Measurements from ENCODE around the gene RECQL5.
"Not testable (repeated sequence)": the region's sequence is repeated elsewhere in the genome, so short reads cannot be mapped to it uniquely, and the experiment has no call there.

The RECQL5 gene

DNA sequence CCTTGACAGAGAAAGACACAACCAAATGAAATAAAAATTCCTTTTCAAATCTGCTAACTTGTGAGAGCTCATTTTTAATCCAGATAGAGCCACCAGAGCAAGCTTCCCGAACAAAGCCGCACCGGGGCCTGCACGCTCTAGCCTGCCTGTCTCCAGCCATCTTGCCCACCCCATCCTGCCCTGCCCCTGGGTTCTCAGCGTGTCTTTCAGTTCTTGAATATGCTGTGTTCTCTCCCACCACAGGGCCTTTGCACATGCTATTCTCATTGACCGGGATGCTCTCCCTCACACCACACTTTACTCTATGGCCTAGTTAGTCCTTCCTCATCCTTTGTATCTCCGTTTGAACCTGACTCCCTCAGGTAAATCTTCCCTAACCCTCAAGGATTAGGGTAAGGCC, 19.0 kb downstream of the RECQL5 start:
- DNase-seq (ENCODE audit: low read depth): no peak

DNA sequence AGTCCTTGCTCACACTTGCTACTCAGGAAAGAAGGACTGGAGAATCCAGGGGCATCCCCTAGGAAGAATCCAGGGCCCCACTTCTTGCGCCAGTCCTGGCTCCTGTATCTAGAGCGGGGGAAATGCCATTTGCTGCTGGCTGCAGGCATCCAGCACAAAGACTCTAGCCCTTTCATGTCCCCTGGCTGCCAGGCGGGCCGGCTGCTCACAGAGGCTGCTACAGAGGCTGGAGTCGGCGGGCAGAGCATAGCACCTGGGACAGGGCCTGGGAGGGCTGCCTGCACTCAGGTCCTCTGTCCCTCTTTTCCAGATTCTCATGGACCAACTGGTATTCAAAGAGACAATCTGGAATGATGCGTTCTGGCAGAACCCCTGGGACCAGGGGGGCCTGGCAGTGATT, 19.9 kb downstream of the RECQL5 start:
- no peak for DNase-seq (ENCODE audit: low read depth)

DNA sequence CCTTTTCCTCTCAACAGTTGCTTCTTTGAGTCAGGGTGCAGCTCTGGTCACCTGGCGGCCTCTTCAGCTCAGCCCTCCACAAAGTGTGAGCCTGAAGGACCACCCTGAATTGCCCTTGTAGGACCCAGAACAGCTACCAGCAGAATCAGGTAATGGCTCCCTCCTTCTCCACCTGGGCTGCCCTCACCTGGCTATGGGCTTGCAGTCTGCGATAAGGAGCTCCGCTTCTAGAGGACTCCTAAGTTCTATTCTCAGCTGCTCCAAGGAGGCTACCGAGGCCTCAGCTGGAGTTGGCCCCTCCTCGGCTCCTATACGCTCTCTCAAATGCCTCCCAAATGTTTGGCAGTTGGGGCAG, 20.3 kb downstream of the RECQL5 start:
- DNase-seq (ENCODE audit: low read depth): no peak

DNA sequence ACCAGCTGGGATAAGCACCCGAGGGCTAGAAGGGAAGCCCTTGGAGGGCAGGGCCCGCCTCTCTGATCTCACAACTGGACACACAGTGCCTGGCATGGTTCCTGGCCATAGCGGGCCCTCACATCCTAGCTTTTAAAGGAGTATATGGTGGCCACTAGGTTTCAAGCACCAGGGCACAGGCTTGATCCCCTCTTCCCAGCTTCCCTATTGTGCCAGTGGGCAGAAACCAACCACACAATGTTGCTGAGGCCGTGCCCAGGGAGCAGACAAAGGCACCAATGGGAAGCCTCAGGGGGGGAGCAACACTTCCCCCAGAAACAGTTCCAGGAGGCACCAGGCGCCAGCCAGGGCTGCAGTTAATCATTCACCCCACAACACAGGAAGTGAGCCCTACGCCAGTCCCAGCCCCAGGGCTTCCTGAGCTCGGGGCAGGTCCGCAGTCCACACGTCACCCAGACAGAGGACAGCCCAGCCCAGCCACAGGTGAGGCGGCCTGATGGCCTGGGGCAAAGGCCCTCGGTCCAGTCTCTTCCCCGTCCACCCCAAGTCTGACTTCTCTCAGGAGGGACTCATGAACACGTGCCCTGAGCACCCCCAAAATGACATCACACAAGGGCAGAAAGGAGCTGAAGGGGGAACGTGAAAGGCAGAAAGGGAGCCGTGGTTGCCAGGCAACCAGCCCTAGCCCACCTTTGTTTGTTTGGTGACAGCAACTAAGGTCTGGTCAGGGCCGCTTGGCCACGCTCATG, 20.9 kb downstream of the RECQL5 start:
- no peak for DNase-seq (ENCODE audit: low read depth)

DNA sequence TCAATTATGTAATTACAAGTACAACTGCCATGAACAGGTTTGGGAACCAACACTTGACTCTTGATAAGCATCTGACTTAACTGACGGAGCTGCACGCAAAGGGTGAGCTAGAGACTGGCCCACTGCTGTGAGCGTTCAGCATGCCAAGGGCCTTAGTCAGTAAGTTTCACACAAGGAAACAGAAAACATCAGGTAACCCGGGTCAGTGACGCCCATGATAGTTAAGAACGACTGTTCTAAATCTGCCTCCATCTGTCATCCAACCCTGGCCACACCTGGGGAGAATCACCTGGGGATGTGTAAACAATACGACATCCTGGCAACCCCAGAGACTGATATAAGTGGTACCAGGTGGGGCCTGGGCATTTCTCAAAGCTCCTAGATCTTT, 21.5 kb downstream of the RECQL5 start:
- no peak for DNase-seq (ENCODE audit: low read depth)

DNA sequence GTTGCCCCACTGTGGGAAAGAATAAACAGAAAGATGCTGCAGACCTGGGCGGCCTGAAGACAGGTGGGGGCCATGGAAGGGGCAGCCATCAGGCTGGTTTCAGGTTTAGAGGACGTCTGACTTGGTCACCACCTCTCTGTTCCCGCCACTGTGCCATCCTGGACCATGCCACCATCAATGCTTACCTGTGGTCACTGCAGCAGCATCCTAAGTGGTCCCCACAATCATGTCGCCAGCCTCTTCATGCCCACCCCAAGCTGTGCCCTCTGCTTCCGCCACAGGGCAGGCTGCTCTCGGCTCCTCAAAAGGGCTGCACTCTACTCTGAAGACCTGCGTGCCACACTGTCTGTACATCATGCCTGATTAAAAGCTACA, 23.3 kb downstream of the RECQL5 start:
- no peak for DNase-seq (ENCODE audit: low read depth)

DNA sequence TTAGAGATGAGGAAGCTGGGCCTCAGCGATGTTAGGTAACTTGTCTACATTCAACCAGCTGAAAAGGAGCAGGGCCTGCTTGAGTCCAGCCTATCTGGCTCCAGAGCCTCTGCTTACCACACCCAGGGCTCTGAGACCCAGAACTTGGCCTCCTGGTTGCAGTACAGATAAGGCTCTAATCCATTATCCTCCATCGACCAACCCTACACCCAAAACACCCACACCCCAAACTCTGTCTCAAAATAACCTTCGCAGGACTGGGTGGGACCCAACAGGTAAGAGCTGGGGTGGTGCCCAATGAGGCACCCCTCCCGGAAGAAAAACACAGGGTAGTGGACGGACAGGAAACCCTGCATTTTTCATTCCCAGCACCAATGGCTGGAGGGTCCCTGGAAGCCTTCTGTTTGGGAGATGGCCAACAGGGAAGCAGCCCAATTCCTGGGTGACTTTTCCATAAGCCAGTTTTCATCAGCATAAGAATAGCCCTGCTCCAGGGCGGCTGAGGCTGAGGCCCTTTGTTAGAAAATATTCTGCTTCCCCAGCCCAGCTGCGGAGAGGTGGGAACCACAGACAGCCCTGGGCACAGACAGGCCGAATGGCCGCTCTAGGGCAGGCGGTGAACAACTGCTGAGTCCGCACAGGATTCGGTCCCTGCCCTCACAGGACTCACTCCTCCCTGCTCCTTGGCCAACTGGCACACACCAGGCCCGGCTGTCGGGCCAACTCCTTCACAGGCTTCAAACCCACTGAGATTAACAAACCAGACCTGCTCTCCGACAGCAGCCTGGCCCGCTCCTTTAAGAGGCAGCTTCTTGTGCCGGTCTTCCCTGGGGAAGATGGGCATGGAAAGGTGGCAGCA, 23.9 kb downstream of the RECQL5 start:
- DNase-seq (ENCODE audit: low read depth): no peak

DNA sequence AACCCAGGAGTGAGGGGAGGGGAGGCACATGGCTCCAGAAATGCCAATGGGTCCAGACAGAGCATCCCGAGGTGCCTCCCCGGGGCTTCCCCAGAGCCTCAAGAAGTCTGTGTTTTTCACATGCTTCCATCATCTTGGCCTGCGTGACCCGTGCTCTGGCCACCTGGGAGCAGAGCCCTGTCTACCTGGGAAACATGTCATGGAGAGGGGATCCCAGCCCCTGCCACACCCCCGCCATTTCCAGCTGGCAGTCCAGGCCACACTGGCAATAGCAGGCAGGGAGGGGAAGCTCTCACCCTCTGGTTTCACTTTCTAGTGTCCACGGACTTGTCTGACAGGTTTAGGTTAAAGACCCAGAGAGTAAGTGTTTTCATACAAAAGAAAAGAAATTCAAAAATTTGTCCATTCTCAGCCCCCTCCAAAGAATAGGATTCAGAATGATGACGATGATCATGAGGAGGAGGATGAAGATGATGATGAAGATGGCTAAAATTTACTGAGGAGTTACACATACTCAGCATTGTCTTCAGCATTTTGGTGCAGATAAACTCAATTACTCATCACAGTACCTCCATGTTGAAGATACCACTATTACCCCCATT, 24.7 kb downstream of the RECQL5 start:
- no peak for DNase-seq (ENCODE audit: low read depth)

DNA sequence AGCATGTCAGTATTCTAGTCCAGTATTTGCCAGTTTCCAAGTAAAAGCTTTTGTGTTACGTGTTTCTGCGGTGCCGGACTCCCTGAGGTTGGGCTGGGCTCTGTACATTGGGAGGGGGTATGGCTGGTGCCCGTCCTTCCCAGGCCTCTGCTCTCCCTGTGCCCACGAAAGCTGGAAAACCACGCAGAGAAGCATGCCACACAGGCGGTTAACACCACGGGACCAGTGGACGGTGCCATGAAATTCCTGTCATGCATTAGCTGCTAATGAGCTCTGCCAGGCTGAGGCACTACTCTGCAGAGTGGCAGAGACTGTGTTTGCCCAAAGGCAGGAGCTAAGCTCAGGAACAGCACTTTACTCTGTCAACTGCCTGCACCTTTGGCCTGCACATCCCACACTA, 25.6 kb downstream of the RECQL5 start:
- DNase-seq (ENCODE audit: low read depth): no peak

DNA sequence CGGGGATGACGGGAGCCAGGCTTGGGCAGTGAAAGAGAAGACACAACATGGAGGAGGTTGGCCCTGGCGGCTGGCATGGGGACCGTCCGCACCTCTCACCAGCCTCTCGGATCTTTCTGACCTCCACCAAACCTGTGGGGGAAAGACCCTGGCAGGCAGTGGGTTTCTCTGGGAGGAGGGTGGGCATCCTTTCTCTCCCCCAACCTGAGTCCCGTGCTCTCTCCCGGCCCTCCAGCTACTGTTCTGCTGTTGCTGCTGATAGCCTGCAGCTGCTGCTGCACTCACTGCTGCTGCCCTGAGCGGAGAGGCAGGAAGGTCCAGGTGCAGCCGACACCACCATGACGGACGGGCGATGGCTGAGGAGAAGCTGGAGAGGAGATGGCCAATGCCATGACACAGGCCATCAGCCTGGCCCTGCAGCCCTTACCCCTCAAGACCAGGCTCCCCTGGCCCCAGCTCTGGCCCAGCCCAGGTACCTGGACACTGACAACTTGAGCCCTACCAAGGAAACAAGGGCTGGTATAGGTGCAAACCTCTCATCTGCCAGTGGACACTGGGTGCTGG, 26.3 kb downstream of the RECQL5 start:
- no peak for DNase-seq (ENCODE audit: low read depth)

DNA sequence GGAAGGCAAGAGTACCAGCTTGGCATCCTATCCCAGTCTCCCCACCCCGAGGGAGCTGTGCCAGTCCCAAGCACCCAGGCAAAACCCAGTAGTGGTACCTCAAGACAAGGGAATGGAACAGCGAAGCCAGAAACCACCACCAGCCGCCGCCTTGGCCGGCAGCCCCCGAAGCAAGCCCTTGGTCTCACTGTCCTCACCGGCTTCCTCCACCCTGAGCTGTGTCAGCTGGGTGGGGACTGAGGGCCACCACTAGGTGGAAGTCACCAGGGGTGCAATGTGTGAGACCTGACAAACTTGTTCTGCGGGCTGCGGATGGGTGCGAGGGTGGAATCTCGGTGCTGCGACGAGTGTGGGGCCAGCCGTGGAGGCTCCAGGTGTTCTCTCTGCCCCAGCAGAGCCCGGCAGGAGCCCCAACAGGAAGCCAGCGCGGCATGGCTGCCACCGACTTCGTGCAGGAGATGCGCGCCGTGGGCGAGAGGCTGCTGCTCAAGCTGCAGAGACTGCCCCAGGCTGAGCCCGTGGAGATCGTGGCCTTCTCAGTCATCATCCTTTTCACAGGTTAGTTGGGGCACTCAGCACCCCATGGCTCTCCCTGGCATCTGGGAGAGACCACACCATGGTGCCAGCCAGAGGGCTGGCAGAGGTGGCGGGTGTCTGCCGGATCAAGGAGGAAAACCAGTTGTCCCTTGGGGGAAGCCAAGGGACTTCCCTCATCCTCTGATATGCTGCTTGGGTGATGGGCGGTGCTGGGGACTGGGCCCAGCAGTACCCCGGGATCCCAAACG, 27.0 kb downstream of the RECQL5 start:
- no peak for DNase-seq (ENCODE audit: low read depth)

DNA sequence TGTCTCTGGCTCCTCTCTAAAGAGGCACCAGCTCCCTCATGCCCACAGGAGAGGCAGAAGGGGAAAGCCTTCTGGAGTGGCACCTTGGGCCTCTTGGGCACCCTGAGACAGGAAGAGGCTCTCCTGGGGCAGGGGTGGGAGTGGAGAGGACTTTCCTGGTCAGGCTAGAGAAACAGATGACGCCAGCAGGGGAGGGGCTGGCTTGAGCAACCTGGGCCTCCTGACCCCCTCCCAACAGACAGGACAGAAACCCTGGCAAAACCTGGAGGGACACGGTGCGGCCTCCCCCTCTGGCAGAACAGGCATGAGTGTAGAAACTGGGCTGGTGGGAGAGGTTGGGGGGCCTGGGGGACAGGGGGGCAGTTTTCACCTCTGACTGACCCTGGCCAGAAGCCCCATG, 27.6 kb downstream of the RECQL5 start:
- no peak for DNase-seq (ENCODE audit: low read depth)

DNA sequence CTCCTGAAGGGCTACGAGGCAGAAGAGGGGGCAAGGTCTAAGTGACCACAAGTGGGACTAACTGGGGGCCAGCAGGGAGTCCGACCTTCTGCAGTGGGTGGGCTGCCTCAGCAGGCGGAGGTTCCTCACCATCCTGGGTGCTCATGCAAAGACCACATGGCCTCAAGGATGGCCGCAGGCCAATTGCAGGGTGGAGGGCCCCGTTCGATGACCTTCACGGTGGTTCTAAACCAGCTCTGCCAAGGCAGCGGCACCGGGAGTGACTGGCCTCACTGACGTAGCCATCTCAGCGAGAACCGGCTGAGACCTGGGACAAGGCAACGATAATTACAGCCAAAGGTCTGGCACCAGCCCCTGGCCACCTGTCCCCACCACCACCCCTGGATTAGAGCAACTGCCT, 28.1 kb downstream of the RECQL5 start:
- DNase-seq (ENCODE audit: low read depth): no peak

DNA sequence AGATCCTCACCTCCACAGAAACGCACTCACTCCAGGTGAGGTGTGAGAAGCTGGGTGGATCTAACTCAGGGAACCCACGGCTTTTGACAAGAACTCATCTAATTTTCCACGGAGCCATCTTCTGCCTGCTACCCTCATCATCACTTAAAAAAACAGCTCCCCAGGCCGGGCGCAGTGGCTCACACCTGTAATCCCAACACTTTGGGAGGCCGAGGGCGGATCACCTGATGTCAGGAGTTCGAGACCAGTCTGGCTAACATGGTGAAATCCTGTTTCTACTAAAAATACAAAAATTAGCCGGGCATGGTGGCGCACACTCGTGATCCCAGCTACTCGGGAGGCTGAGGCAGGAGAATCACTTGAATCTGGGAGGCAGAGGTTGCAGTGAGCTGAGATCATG, 28.9 kb downstream of the RECQL5 start:
- not testable (repeated sequence) for DNase-seq (ENCODE audit: low read depth)

DNA sequence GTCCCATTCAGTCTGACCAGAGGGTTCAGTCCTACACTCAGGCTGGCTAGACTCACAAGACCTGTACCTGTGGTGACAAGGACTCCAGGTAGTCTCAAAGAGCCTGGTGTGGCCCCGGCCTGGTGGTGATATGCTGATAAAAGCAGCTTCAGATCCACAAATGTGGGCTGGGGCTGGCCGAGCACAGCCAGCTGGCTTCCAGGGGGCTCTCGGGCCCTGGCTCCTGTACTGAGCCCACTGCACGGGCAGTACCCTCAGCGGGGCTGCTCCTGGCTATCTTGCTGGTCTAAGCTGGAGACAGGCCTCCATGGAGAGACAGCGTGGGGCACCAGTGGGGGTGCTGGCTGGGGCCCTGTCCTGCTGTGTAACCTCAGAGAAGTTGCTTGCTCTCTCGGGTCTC, 29.4 kb downstream of the RECQL5 start:
- no peak for DNase-seq (ENCODE audit: low read depth)

DNA sequence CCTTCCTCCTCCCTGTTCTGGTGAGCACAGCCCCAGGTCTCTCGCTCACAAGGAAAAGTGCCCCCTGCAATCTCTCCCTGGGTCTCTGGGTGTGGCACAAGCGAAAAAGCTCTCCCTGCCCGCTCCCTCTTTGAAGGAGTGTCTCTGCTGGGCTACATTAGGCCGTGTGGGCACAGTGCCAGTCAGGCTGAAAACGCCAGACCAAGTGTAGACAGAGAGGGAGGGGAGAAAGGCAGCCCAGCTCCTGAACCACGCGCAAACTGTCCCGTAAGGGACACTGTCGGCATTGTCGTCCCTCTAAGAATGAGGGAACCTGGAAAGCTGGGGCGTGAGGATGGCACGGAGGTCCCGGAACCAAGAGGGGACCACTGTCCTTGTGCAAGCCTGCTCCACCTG, 29.8 kb downstream of the RECQL5 start:
- DNase-seq (ENCODE audit: low read depth): no peak

DNA sequence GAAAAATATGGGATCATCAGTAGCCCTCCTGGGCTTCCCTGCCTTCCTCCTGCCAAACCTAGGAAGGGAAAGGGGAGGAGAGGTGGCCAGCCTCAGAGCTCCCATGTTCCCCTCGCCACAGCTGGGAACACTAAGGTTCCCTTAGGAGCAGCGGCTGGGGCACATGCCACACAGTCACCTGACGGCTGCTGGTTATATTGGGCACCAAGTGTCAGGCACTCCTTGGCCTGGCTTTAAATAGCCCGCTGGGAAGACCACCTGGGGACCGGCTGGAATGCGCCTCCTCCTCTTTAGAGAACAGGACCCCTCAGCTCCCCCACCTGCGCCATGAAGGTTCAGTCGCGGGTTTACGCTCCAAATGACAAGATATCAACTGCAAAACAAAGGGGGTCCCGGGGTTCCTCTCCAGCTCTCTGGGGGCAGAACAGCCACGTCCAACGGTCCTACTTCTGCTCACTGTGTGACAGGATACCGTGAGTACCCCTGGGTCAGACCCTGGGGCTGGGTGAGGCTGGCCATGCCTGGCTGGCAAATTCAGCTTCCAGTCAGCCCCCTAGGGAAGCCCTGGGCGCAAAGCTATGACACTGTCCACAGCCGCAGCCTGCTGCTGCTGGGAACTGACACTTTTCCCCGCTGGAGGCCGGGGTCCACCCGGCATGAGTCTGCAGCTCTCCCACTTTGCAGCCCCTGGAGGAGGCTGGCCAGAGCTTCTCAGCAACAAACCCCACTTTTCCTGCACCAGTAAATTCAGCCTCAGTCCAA, 30.4 kb downstream of the RECQL5 start:
- DNase-seq (ENCODE audit: low read depth): no peak

DNA sequence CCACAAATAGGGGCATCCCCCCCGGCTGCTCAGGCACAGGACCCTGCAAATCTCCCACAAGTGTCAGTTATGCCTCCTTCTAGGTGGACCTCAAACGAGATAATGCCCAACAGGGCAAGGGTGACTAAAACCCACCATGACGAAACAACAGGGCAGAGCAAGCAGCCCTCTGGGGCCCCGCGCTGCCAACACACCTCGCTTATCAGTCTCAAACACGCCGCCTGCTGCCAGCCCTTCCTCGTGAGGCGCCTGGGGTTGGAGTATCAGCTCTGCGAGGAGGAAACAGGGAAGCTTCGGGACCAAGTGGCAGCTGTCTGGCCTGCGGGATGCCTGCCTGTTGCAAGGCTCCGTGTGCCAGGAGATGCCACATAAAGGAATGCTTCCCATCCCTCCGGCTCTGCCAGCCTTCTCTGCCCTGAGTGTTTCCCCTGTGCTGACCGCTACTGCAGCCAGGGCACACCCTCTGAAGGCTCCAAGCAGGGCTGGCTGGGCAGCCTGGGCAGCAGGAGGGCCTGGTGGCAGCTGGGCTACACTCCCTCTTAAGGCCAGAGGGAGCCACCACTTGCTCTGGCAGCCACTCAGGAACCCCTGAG, 31.2 kb downstream of the RECQL5 start:
- DNase-seq (ENCODE audit: low read depth): no peak

DNA sequence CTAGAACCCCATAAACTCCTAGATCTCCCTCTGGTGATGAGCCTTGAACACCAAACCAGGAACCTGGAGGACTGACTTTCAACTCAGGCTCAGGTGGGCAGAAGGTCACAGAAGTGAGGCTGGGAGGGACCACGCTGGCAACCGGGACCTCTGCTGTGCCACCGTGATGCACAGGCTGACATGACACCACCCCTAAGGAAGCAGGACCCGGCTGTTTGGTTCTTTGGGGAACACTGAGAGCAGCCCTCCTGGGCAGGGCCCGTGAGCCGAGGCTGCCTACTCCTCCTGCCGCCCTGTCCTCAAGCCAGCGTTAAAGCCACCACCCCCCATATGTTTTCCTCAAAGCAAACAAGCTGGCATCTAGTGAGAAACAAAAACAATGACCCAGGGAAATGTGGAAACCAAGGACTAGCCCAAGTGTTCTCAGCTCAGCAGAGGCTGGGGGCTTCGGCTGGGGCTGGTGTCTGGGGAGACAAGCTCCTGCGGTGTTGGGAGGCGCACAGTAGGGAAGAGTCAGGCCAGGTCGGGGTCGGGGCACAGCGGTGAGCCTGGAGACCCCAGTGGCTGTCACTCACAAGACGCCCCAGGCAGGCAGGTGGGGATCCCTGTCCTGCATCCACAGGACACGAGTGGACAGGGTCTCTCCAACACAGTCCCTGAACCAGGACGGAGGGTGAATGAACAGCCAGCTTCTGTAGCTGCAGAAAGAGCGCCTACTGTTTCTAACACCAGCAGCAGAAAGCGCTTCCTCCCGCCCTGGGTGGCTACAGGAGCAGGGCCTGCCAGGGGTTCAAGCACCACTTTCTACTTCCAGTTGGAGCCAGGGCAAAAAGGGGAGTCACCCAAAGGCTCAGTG, 32.0 kb downstream of the RECQL5 start:
- no peak for DNase-seq (ENCODE audit: low read depth)

DNA sequence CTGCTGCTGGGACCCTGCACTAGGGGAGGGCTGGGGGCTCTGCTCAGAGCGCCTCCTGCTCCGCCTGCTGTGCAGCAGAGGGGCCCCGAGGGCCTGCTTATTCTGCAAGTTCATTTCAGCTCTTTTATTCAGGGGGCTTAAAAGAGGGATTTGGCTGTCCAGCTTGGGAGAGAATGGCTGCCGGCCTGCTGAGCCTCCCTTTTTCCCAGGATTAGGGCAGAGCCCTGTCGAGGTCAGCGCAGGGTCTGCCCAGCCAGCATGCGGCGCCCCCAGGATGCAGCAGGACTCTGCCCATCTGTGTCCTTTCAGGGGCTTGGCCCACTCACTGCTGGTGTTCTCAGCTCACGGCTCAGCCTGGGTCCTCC, 32.6 kb downstream of the RECQL5 start:
- DNase-seq (ENCODE audit: low read depth): no peak
